ENCODE results near the gene LRRC46. TPM values are rescaled to one million over a fixed set of nuclear protein-coding genes. Genes with fewer than 3 reads are reported as not detected.

Gene LRRC46
- total RNA-seq, 4 donors from 2014 or later: 0.14 to 1.5 (median 0.76) TPM

- no peak overlapping the region for H3K4me3 ChIP-seq
- no peaks in the 10 kb centered on the region for H3K9me3 ChIP-seq
- intact Hi-C loops (cut with DNase I; ENCODE audit: low total_unique reads): no loop called here
- H3K36me3 ChIP-seq: no peaks in the 10 kb centered on the region
- no peak for DNase-seq
- H3K27ac ChIP-seq: no peak overlapping the region
- no peaks in the 10 kb centered on the region for H3K4me1 ChIP-seq
- no peaks in the 10 kb centered on the region for H3K27me3 ChIP-seq
- TF ChIP-seq POLR2A (IDR thresholded peaks at IDR 0.05): no peak
- TF ChIP-seq, protein P1, sequence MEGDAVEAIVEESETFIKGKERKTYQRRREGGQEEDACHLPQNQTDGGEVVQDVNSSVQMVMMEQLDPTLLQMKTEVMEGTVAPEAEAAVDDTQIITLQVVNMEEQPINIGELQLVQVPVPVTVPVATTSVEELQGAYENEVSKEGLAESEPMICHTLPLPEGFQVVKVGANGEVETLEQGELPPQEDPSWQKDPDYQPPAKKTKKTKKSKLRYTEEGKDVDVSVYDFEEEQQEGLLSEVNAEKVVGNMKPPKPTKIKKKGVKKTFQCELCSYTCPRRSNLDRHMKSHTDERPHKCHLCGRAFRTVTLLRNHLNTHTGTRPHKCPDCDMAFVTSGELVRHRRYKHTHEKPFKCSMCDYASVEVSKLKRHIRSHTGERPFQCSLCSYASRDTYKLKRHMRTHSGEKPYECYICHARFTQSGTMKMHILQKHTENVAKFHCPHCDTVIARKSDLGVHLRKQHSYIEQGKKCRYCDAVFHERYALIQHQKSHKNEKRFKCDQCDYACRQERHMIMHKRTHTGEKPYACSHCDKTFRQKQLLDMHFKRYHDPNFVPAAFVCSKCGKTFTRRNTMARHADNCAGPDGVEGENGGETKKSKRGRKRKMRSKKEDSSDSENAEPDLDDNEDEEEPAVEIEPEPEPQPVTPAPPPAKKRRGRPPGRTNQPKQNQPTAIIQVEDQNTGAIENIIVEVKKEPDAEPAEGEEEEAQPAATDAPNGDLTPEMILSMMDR (IDR thresholded peaks at IDR 0.05): no peak
Observed at GRCh38 chr17:47801906-47802305, 29.6 kb upstream of the LRRC46 start.

DNA sequence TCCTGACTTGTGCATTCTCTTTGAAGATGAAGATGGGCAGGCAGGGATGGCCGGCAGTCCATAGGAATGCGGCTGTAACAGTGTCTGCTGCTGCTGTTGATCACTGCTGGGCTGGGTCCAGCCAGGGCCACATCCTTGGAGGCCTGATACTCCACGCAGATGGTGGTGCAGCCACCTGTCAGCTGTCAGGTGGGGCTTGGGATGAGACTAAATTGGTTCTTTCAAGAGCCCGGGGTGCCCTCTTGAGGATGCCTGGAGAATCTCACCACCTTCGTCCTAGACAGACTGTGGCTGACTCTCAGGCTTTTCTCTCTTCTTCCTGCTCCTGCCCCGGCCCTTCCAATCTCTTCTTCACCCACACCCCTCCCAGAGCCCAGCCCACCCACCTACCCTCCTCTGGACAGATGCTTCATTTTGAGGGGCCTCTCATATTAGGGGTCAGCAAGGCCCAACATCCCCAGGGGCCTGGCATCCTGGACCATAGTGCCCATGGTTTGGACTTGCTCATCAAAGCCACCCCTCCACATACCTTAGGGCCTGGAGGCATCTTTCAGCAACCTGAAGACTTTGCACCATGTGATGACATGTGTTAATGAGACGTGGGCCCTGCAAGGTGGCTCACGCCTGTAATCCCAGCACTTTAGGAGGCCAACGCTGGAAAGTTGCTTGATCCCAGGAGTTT lies 29.0 kb upstream of the LRRC46 start:
- Histone ChIP-seq H3K36me3 (no peaks in the 10 kb centered on the region), H3K4me3 (no peak overlapping the region), H3K4me1 (no peaks in the 10 kb centered on the region), H3K27ac (no peak overlapping the region), H3K27me3 (no peaks in the 10 kb centered on the region), H3K9me3 (no peaks in the 10 kb centered on the region)
- TF ChIP-seq, protein P1 (IDR thresholded peaks at IDR 0.05): peak in 3 of 4 experiments; percentile 30 to 40 (median 34)
- TF ChIP-seq POLR2A (IDR thresholded peaks at IDR 0.05): no peak
- intact Hi-C loops (cut with DNase I; ENCODE audit: low total_unique reads): no loop called here
- no peak for DNase-seq

DNA sequence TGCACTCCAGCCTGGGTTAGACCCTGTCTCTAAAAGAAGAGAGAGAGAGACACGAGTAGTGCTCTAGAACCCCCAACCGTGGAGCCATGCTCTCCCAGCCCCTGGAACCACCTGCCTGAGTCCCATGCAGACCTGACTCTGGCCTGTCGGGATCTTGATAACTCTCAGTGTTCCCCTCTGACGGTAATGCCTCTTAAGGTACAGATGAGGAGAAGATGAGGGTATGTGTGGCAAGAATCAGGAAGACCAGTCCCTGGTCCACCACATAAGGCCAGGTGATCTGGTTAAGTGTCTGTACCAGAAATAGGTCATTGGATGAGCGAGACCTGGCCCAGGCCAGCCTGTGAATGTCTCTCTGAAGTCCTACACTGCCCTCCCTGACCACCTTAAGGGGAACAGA lies 28.3 kb upstream of the LRRC46 start:
- Histone ChIP-seq H3K36me3 (no peaks in the 10 kb centered on the region), H3K4me1 (no peaks in the 10 kb centered on the region), H3K27ac (no peak overlapping the region), H3K4me3 (no peak overlapping the region), H3K27me3 (no peaks in the 10 kb centered on the region), H3K9me3 (no peaks in the 10 kb centered on the region)
- intact Hi-C loops (cut with DNase I; ENCODE audit: low total_unique reads): no loop called here
- DNase-seq: no peak
- TF ChIP-seq POLR2A (IDR thresholded peaks at IDR 0.05): no peak
- TF ChIP-seq, protein P1 (IDR thresholded peaks at IDR 0.05): no peak

GRCh38 chr17:47803751-47804150 lies 27.7 kb upstream of the LRRC46 start:
- H3K9me3 ChIP-seq: no peaks in the 10 kb centered on the region
- no peak overlapping the region for H3K4me3 ChIP-seq
- no peaks in the 10 kb centered on the region for H3K36me3 ChIP-seq
- H3K27ac ChIP-seq: no peak overlapping the region
- intact Hi-C loops (cut with DNase I; ENCODE audit: low total_unique reads): no loop called here
- H3K4me1 ChIP-seq: no peaks in the 10 kb centered on the region
- no peaks in the 10 kb centered on the region for H3K27me3 ChIP-seq
- no peak for TF ChIP-seq POLR2A (IDR thresholded peaks at IDR 0.05)
- TF ChIP-seq, protein P1 (IDR thresholded peaks at IDR 0.05): no peak
- no peak for DNase-seq

DNA sequence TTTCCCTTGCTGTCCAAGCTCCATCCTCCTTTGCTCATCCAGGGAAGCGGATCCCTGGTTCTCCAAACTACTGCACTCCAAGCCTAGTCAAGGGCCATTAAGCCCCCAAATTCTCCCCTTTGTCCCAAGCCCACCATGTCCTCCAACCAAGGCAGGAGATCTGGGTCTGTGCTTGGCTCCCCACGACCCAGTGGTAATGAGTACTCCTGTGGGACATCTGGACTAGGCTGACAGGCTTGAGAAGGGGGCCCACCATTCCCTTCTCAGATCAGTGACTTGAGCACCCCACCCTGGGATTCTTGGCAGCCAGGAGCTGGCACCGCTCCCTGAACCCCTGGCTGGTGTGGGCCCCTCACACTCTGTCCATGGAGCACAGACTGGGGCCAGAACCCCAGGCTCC lies 27.0 kb upstream of the LRRC46 start:
- Histone ChIP-seq H3K27ac (no peak overlapping the region), H3K27me3 (no peaks in the 10 kb centered on the region), H3K4me3 (no peak overlapping the region), H3K4me1 (no peaks in the 10 kb centered on the region), H3K9me3 (no peaks in the 10 kb centered on the region), H3K36me3 (no peaks in the 10 kb centered on the region)
- no peak for DNase-seq
- intact Hi-C loops (cut with DNase I; ENCODE audit: low total_unique reads): no loop called here
- TF ChIP-seq, protein P1 (IDR thresholded peaks at IDR 0.05): no peak
- no peak for TF ChIP-seq POLR2A (IDR thresholded peaks at IDR 0.05)

All from uterus (tissue), 4 donors.